ENCODE measurements around the gene ENAH.

The ENAH gene

GRCh38 chr1:225529726-225530125 lies 123.2 kb downstream of the ENAH start:
- no peaks in the 10 kb centered on the region for H3K36me3 ChIP-seq (ENCODE audit: control insufficient read depth, low read length)

DNA sequence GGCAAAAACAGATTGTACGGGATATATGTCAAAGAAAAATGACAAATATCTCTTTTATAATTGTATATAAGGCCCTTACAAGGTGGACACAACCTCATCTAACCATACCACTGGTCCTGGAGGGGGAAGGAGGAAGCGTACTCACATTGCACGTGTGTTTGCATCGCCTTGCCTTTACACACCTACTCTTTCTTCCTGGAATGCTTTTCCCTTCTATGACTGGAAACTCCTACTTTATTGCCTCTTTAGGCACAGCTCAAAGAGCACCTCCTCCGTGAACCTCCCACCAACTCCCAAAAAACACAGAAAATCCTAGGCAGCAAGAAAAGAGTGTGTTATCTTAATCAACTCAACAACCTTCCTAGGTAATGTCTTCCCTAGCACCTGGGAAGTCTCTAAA lies 125.3 kb downstream of the ENAH start:
- Histone ChIP-seq H3K27me3 (ENCODE audit: control insufficient read depth, low read length) (peaks cover 26% of the 10 kb centered on the region), H3K4me1 (ENCODE audit: control insufficient read depth, low read length) (no peaks in the 10 kb centered on the region), H3K79me2 (ENCODE audit: control insufficient read depth, low read length) (no peaks in the 10 kb centered on the region), H3F3A (ENCODE audit: control insufficient read depth, insufficient read depth) (no peaks in the 10 kb centered on the region), H3K36me3 (ENCODE audit: control insufficient read depth, low read length) (no peaks in the 10 kb centered on the region), H3K4me3 (ENCODE audit: low read length) (no peak overlapping the region), H3K9me3 (ENCODE audit: control insufficient read depth, insufficient read depth, low read length) (no peaks in the 10 kb centered on the region), H4K20me1 (ENCODE audit: control insufficient read depth, insufficient read depth, low read depth, low read length) (no peaks in the 10 kb centered on the region), H3K9me2 (replicated peaks; ENCODE audit: control insufficient read depth, low read length) (no peaks in the 10 kb centered on the region), H3K4me2 (ENCODE audit: low read length) (no peak overlapping the region), H3K27ac (ENCODE audit: low read depth, low read length) (no peak overlapping the region)
- no peak for TF ChIP-seq CTCF (IDR thresholded peaks at IDR 0.05; ENCODE audit: low read depth, low read length, poor library complexity, severe bottlenecking)
- TF ChIP-seq EZH2phosphoT487 (IDR thresholded peaks at IDR 0.05; ENCODE audit: borderline replicate concordance, low read length) = no peak

More at GRCh38 chr1:225529726-225530125, 123.2 kb downstream of the ENAH start:
- no peaks in the 10 kb centered on the region for H3K9me3 ChIP-seq (ENCODE audit: control insufficient read depth, insufficient read depth, low read length)
- H3F3A ChIP-seq (ENCODE audit: control insufficient read depth, insufficient read depth) = no peaks in the 10 kb centered on the region
- H3K4me2 ChIP-seq (ENCODE audit: low read length) = no peak overlapping the region
- H3K9me2 ChIP-seq (replicated peaks; ENCODE audit: control insufficient read depth, low read length) = no peaks in the 10 kb centered on the region
- no peaks in the 10 kb centered on the region for H4K20me1 ChIP-seq (ENCODE audit: control insufficient read depth, insufficient read depth, low read depth, low read length)
- H3K4me3 ChIP-seq (ENCODE audit: low read length) = no peak overlapping the region
- TF ChIP-seq CTCF (IDR thresholded peaks at IDR 0.05; ENCODE audit: low read depth, low read length, poor library complexity, severe bottlenecking) = no peak
- TF ChIP-seq EZH2phosphoT487 (IDR thresholded peaks at IDR 0.05; ENCODE audit: borderline replicate concordance, low read length) = no peak
- no peaks in the 10 kb centered on the region for H3K79me2 ChIP-seq (ENCODE audit: control insufficient read depth, low read length)
- H3K4me1 ChIP-seq (ENCODE audit: control insufficient read depth, low read length) = no peaks in the 10 kb centered on the region
- no peak overlapping the region for H3K27ac ChIP-seq (ENCODE audit: low read depth, low read length)
- H3K27me3 ChIP-seq (ENCODE audit: control insufficient read depth, low read length) = peaks cover 35% of the 10 kb centered on the region

GRCh38 chr1:225526878-225527277 lies 126.0 kb downstream of the ENAH start:
- Histone ChIP-seq H3K27me3 (ENCODE audit: control insufficient read depth, low read length) (peaks cover 29% of the 10 kb centered on the region), H3K79me2 (ENCODE audit: control insufficient read depth, low read length) (no peaks in the 10 kb centered on the region), H3K4me1 (ENCODE audit: control insufficient read depth, low read length) (no peaks in the 10 kb centered on the region), H3K4me2 (ENCODE audit: low read length) (no peak overlapping the region), H3K9me2 (replicated peaks; ENCODE audit: control insufficient read depth, low read length) (no peaks in the 10 kb centered on the region), H3K9me3 (ENCODE audit: control insufficient read depth, insufficient read depth, low read length) (no peaks in the 10 kb centered on the region), H3K4me3 (ENCODE audit: low read length) (no peak overlapping the region), H4K20me1 (ENCODE audit: control insufficient read depth, insufficient read depth, low read depth, low read length) (no peaks in the 10 kb centered on the region), H3F3A (ENCODE audit: control insufficient read depth, insufficient read depth) (no peaks in the 10 kb centered on the region), H3K36me3 (ENCODE audit: control insufficient read depth, low read length) (no peaks in the 10 kb centered on the region), H3K27ac (ENCODE audit: low read depth, low read length) (no peak overlapping the region)
- TF ChIP-seq EZH2phosphoT487 (IDR thresholded peaks at IDR 0.05; ENCODE audit: borderline replicate concordance, low read length) = no peak
- no peak for TF ChIP-seq CTCF (IDR thresholded peaks at IDR 0.05; ENCODE audit: low read depth, low read length, poor library complexity, severe bottlenecking)

DNA sequence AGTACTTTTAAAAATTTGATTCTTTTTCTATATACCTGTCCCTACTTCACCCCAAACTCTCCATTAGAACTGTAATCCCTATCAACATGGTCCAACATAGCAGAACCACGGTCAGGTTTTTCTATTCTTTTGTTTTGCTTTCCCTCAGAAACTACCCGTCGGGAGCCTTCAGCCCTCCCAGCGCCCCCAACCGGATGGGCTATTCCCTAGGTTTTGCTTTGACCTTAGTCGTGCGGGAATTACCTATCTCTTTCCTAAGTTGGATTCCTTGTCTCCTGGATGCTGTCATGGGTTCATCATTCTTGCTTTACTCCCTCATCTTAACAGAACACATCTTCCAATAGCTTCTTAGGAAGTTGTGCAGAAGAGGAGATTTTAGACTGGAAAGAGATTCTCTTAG lies 127.5 kb downstream of the ENAH start:
- Histone ChIP-seq H3K79me2 (ENCODE audit: control insufficient read depth, low read length) (no peaks in the 10 kb centered on the region), H4K20me1 (ENCODE audit: control insufficient read depth, insufficient read depth, low read depth, low read length) (no peaks in the 10 kb centered on the region), H3F3A (ENCODE audit: control insufficient read depth, insufficient read depth) (no peaks in the 10 kb centered on the region), H3K9me2 (replicated peaks; ENCODE audit: control insufficient read depth, low read length) (no peaks in the 10 kb centered on the region), H3K27ac (ENCODE audit: low read depth, low read length) (no peak overlapping the region), H3K4me3 (ENCODE audit: low read length) (no peak overlapping the region), H3K9me3 (ENCODE audit: control insufficient read depth, insufficient read depth, low read length) (no peaks in the 10 kb centered on the region), H3K36me3 (ENCODE audit: control insufficient read depth, low read length) (no peaks in the 10 kb centered on the region), H3K4me2 (ENCODE audit: low read length) (no peak overlapping the region), H3K27me3 (ENCODE audit: control insufficient read depth, low read length) (peaks cover 17% of the 10 kb centered on the region), H3K4me1 (ENCODE audit: control insufficient read depth, low read length) (no peaks in the 10 kb centered on the region)
- TF ChIP-seq CTCF (IDR thresholded peaks at IDR 0.05; ENCODE audit: low read depth, low read length, poor library complexity, severe bottlenecking) (no peak), EZH2phosphoT487 (IDR thresholded peaks at IDR 0.05; ENCODE audit: borderline replicate concordance, low read length) (no peak)
